ENCODE measurements around the gene PREX1. TPM values are rescaled to one million over a fixed set of nuclear protein-coding genes. Genes with fewer than 3 reads are reported as not detected.

PREX1 gene
- total and polyA plus RNA-seq, 12 donors: 10.1 to 85.1 (median 42.9) TPM

DNA sequence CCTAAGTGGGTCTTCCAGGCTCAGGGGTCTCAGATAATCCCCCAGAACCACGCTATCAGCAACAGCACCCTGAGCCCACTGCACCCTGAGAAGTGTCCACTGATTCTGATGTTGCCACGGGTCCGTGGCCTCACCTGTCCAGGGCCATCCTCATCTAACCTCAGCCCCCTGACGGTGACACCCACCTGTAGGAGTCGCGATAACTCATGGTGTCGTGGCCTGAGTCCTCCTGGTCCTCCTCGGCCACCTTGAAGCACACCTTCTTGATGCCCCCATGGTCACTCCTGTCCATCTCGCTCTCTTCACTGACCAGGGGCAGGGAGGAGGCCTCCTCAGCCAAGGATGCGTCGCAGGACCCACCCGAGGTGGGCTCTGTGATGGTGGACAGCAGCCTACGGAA, 182.1 kb downstream of the PREX1 start:
- H3K36me3 ChIP-seq (replicated peaks in 1 of 2): peaks cover 0 to 78% of the 10 kb centered on the region in 2 donors

DNA sequence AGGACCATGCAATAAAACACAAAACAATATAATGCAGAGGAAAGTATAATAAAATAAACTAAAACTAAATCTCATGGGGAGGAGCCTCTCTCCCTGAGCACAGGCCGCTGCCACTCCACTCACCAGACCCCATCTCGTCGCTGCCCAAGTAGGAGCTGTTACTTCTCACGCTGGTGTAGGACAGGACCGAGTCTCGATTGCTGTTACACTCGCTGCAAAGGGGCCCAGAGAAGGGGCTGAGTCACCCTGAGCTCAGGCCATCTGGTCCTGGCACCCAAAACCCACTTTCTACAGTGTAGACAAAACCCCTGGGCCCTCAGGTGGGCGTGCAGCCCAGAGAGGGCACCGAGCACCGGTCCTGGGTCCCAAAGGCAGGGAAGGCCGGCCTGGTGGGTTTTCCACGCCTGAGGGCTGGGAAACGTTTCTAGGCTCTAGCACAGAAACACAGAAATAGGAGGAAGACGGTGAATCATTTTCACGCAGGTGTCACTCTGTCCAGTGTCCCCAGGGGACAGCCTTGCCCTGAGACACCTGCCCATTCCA, 183.4 kb downstream of the PREX1 start:
- no peak for DNase-seq
- Histone ChIP-seq H3K27ac (no peak overlapping the region), H3K4me3 (no peak overlapping the region), H3K27me3 (no peaks in the 10 kb centered on the region), H3K4me1 (replicated peaks in 1 of 2) (peaks cover 0 to 6% of the 10 kb centered on the region in 2 donors), H3K9me3 (replicated peaks in 1 of 3) (no peaks in the 10 kb centered on the region), H3K36me3 (replicated peaks in 1 of 2) (peaks cover 0 to 78% of the 10 kb centered on the region in 2 donors)
- WGBS, 4 donors: 89 to 92% (median 91%) methylated on average over 15 of the region's 15 CpGs
- intact Hi-C loops (cut with DNase I): no loop called here
- TF ChIP-seq POLR2A (IDR thresholded peaks at IDR 0.05): no peak
- no peak for TF ChIP-seq CTCF (IDR thresholded peaks at IDR 0.05)

More for the DNA sequence above, 182.1 kb downstream of the PREX1 start:
- Histone ChIP-seq H3K27me3 (no peaks in the 10 kb centered on the region), H3K4me3 (no peak overlapping the region), H3K4me1 (replicated peaks in 1 of 2) (peaks cover 0 to 6% of the 10 kb centered on the region in 2 donors), H3K27ac (no peak overlapping the region), H3K9me3 (replicated peaks in 1 of 3) (no peaks in the 10 kb centered on the region)
- intact Hi-C loops (cut with DNase I): no loop called here
- DNase-seq: no peak
- WGBS, 4 donors: 87 to 96% (median 91%) methylated on average over 10 to 13 of the region's 13 CpGs
- TF ChIP-seq POLR2A (IDR thresholded peaks at IDR 0.05) (no peak), CTCF (IDR thresholded peaks at IDR 0.05) (no peak)

DNA sequence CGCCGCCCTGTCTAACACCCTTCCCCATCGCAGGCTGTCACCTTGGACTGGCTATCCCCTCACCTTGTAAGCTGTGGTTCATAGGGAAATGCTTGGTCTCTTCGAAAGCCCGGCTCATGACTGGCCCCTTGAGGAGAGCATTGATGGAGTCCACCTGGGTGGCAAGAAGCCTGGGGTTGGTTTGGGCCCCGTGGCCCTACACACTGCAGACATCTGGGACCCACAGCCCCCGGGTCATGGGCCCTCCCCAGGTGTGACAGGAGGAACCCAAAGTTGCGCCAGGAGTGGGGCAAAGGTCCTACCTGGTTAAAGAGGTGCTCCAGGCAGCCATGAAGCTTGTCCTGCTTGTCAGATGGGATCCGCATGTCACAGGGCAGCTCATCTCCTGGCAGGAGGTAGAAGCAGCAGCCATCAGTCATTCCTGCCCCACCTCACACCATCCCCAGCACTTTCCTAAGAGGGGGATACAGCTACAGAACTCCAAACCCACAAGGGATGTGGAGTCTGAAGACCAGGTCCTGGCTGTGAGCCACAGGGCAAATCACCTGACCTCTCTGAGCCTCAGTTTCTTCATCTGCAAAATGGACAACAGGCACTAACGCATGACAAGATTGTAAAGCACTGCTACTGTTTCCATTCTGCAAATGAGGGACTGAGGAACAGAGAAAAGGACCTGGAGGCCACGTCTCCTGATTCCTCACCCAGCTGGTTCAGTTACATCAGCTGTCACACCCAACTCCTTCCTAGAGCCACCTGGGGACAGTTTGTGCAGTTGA, 185.5 kb downstream of the PREX1 start:
- WGBS, 4 donors: 92 to 97% (median 94%) methylated on average over 6 to 11 of the region's 11 CpGs
- Histone ChIP-seq H3K27me3 (no peaks in the 10 kb centered on the region), H3K9me3 (replicated peaks in 1 of 3) (no peaks in the 10 kb centered on the region), H3K4me3 (no peak overlapping the region), H3K4me1 (replicated peaks in 1 of 2) (no peaks in the 10 kb centered on the region), H3K27ac (no peak overlapping the region), H3K36me3 (replicated peaks in 1 of 2) (peaks cover 0 to 79% of the 10 kb centered on the region in 2 donors)
- no peak for TF ChIP-seq POLR2A (IDR thresholded peaks at IDR 0.05)
- no peak for TF ChIP-seq CTCF (IDR thresholded peaks at IDR 0.05)
- intact Hi-C loops (cut with DNase I): no loop called here
- DNase-seq: no peak

- H3K27ac ChIP-seq: no peak overlapping the region
- intact Hi-C loops (cut with DNase I): no loop called here
- no peaks in the 10 kb centered on the region for H3K9me3 ChIP-seq (replicated peaks in 1 of 3)
- no peak overlapping the region for H3K4me3 ChIP-seq
- peaks cover 0 to 75% of the 10 kb centered on the region in 2 donors for H3K36me3 ChIP-seq (replicated peaks in 1 of 2)
- no peaks in the 10 kb centered on the region for H3K4me1 ChIP-seq (replicated peaks in 1 of 2)
- no peak for DNase-seq
- WGBS, 4 donors: 94 to 98% (median 96%) methylated on average over 2 of the region's 2 CpGs
- TF ChIP-seq CTCF (IDR thresholded peaks at IDR 0.05): no peak
- no peak for TF ChIP-seq POLR2A (IDR thresholded peaks at IDR 0.05)
- H3K27me3 ChIP-seq: no peaks in the 10 kb centered on the region
These were observed 186.9 kb downstream of the PREX1 start for GRCh38 chr20:48640871-48641270.

Data from adrenal gland (tissue), 12 donors.